HEK293 (cell line): ENCODE data around the gene ZNF860.

ENCODE experiments used
- CTCF ChIA-PET: fragments of 350-600 bp; formaldehyde crosslinking; extraction: SDS; loops from one replicate; lab custom pipeline; 2021; ENCODE audit warnings: antibody characterized with exemption; lab: Yijun Ruan, JAX
- POLR2A ChIA-PET: fragments of 300-600 bp; formaldehyde crosslinking; extraction: SDS; loops from one replicate; lab custom pipeline; 2020; ENCODE audit warnings: antibody characterized with exemption, inconsistent platforms; lab: Yijun Ruan, JAX
- H3K27ac ChIP-seq: fragments of 200-500 bp; sonication (Bioruptor generic); 2 replicates; pipeline ENCODE4 v1.5.1; 2014; ENCODE audit warnings: low read depth, low read length, control low read depth, inconsistent platforms; ENCODE audit errors: extremely low read depth
- H3K36me3 ChIP-seq, 2 experiments: fragments of 200-500 bp in 1 of 2; sonication (Bioruptor generic) in 1 of 2; 1 replicate in 1 of 2; 2 replicates in 1 of 2; pipeline ENCODE4 v1.5.1; 2014 to 2017; ENCODE audit warnings: inconsistent platforms in 2 of 2, low read length in 2 of 2; ENCODE audit not compliant: control insufficient read depth in 2 of 2, insufficient read depth in 1 of 2
- H3K4me1 ChIP-seq: fragments of 200-500 bp; sonication (Bioruptor generic); 2 replicates; pipeline ENCODE4 v1.5.1; 2014; ENCODE audit warnings: mild to moderate bottlenecking, low read length, inconsistent platforms; ENCODE audit not compliant: control insufficient read depth, insufficient read depth
- H3K4me3 ChIP-seq: 2 replicates; pipeline ENCODE4 v1.5.1; 2011; ENCODE audit warnings: low read depth, mild to moderate bottlenecking, control low read depth, low read length, moderate library complexity
- H3K9me3 ChIP-seq: fragments of 200-500 bp; sonication (Bioruptor generic); 2 replicates; pipeline ENCODE4 v1.5.1; 2014; ENCODE audit warnings: low read depth, low read length, inconsistent platforms; ENCODE audit not compliant: control insufficient read depth, insufficient read depth
- MZF1 ChIP-seq: fragments of 450-650 bp; formaldehyde crosslinking; IDR thresholded peaks from 2 replicates; pipeline ENCODE4 v1.5.1; 2017; ENCODE audit warnings: missing biosample characterization, missing genetic modification characterization, borderline replicate concordance
- PRDM1 ChIP-seq: fragments of 450-650 bp; formaldehyde crosslinking; IDR thresholded peaks from 2 replicates; pipeline ENCODE4; 2016; ENCODE audit warnings: missing biosample characterization, missing genetic modification characterization
- SCRT1 ChIP-seq: fragments of 450-650 bp; formaldehyde crosslinking; IDR thresholded peaks from 2 replicates; pipeline ENCODE4 v1.5.1; 2016; ENCODE audit warnings: missing biosample characterization, missing genetic modification characterization, borderline replicate concordance
- YY1 ChIP-seq: fragments of 450-650 bp; formaldehyde crosslinking; IDR thresholded peaks from 2 replicates; pipeline ENCODE4 v1.5.1; 2018; ENCODE audit warnings: missing biosample characterization, missing genetic modification characterization
- ZNF174 ChIP-seq: fragments of 450-650 bp; formaldehyde crosslinking; IDR thresholded peaks from 2 replicates; pipeline ENCODE4 v1.5.0; 2017; ENCODE audit warnings: missing biosample characterization, mild to moderate bottlenecking, missing genetic modification characterization
- ZNF23 ChIP-seq: fragments of 450-650 bp; formaldehyde crosslinking; IDR thresholded peaks from 2 replicates; pipeline ENCODE4 v1.5.1; 2016; ENCODE audit warnings: missing biosample characterization, missing genetic modification characterization, borderline replicate concordance
- ZNF394 ChIP-seq: fragments of 450-650 bp; formaldehyde crosslinking; IDR thresholded peaks from 2 replicates; pipeline ENCODE4 v1.5.1; 2016; ENCODE audit warnings: missing biosample characterization, missing genetic modification characterization, mild to moderate bottlenecking, moderate library complexity, borderline replicate concordance
- ZNF621 ChIP-seq: fragments of 450-650 bp; formaldehyde crosslinking; IDR thresholded peaks from 2 replicates; pipeline ENCODE4 v1.5.1; 2017; ENCODE audit warnings: missing biosample characterization, missing genetic modification characterization
- ZNF664 ChIP-seq: fragments of 450-650 bp; formaldehyde crosslinking; IDR thresholded peaks from 2 replicates; pipeline ENCODE4 v1.5.1; 2016; ENCODE audit warnings: missing biosample characterization, missing genetic modification characterization
- ZNF670 ChIP-seq: fragments of 450-650 bp; formaldehyde crosslinking; IDR thresholded peaks from 2 replicates; pipeline ENCODE4 v1.5.1; 2016; ENCODE audit warnings: missing biosample characterization, missing genetic modification characterization, low read depth
- TF ChIP-seq, protein P1 (sequence below): fragments of 450-650 bp; formaldehyde crosslinking; IDR thresholded peaks from 2 replicates; pipeline ENCODE4 v1.5.1; 2016; ENCODE audit warnings: missing biosample characterization, missing genetic modification characterization

ZNF860 gene

DNA sequence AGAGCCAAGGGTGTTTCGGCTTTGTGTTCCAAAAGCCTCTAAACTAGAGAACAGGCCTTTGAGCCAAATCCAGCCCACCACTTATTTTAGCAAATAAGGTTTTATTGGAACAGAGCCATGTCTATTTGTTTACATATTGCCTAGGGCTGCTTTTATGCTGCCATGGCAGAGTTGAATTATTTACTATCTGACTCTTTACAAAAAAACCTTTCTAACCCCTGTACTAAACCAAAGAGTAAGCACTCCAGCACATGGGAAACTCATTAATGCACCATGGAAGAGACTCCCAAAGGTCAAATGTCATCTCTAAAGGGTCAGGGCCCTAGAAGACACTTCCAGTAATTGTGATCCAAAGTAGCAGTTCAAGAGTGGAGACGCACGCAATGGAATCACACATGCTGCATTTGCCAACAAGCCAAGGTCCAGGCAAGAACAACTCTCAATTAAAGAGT lies 22.8 kb upstream of the ZNF860 start:
- Histone ChIP-seq H3K27ac (no peak overlapping the region), H3K36me3 (no peaks in the 10 kb centered on the region), H3K4me3 (no peak overlapping the region), H3K9me3 (no peaks in the 10 kb centered on the region), H3K4me1 (peaks cover 14% of the 10 kb centered on the region)
- CTCF ChIA-PET = no interaction called here
- POLR2A ChIA-PET = no interaction called here
- TF ChIP-seq MZF1 (tag by site-specific recombination) = no peak

- CTCF ChIA-PET = no interaction called here
- H3K4me1 ChIP-seq = peaks cover 14% of the 10 kb centered on the region
- POLR2A ChIA-PET = no interaction called here
Observed at GRCh38 chr3:31959251-31959650, 22.3 kb upstream of the ZNF860 start.

DNA sequence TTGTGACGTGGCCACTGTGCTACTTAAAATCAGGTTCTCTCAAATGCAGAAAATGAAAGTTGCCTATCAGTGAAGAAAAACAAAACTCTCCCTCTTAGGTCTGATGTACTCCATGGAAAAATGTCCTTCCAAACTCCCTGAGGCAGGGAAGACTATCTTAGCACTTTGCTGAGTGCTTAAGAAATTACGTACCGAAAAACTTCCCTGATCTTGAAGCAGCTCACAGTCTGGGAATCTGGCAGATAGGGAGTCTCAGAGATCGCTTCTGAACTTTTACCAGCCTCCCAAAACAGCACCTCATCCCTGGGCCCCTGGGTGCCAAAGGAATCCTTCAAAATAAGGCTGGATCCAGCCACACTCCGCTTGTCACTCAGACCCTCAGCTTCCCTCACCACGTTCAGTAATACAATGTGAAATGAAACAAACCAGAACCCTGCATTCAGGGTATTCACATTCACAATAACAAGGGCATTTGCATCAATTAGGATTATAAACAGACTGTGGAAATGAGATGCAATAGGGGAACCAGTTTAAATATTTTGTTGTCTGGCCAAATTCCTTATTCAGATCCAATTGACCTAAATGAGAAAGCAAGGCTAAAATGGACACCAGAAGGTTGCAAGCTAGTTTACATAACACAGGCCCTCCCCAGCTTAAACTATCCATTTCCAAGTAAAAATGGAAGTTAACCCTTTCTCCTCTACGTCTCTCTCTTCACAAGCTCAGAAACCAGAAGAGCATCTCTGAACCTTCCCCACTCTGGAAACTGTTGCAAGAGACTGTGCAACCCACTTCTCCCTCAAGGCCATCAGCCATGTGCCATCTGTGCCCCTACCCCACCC lies 21.4 kb upstream of the ZNF860 start:
- CTCF ChIA-PET = interaction anchor here (0.6 to 1.2 kb wide), 3 partner anchors 59 to 604 kb away, joined by 3 to 4 read pairs (median 4); no protein-coding TSS in a partner anchor
- POLR2A ChIA-PET = no interaction called here
- Histone ChIP-seq H3K9me3 (no peaks in the 10 kb centered on the region), H3K36me3 (no peaks in the 10 kb centered on the region), H3K27ac (no peak overlapping the region), H3K4me3 (no peak overlapping the region), H3K4me1 (peaks cover 14% of the 10 kb centered on the region)
- TF ChIP-seq PRDM1 (0 out of 2 replicates have a peak, but pooled peaks have one; percentile 40), ZNF394 (no peak), ZNF621 (tag by site-specific recombination) (no peak)

More at GRCh38 chr3:31959251-31959650, 22.3 kb upstream of the ZNF860 start:
- H3K9me3 ChIP-seq = no peaks in the 10 kb centered on the region
- no peak overlapping the region for H3K27ac ChIP-seq
- no peaks in the 10 kb centered on the region for H3K36me3 ChIP-seq
- TF ChIP-seq SCRT1 (no peak), ZNF23 (no peak), ZNF174 (tag by site-specific recombination) (no peak)
- no peak overlapping the region for H3K4me3 ChIP-seq

- no peaks in the 10 kb centered on the region for H3K9me3 ChIP-seq
- POLR2A ChIA-PET = no interaction called here
- no peak overlapping the region for H3K27ac ChIP-seq
- CTCF ChIA-PET = interaction anchor here (0.6 to 1.2 kb wide), 3 partner anchors 58 to 603 kb away, joined by 3 to 4 read pairs (median 4); no protein-coding TSS in a partner anchor
- H3K36me3 ChIP-seq = no peaks in the 10 kb centered on the region
- no peak overlapping the region for H3K4me3 ChIP-seq
- H3K4me1 ChIP-seq = peaks cover 14% of the 10 kb centered on the region
- no peak for TF ChIP-seq ZNF664 (tag by site-specific recombination)
- TF ChIP-seq, protein P1, sequence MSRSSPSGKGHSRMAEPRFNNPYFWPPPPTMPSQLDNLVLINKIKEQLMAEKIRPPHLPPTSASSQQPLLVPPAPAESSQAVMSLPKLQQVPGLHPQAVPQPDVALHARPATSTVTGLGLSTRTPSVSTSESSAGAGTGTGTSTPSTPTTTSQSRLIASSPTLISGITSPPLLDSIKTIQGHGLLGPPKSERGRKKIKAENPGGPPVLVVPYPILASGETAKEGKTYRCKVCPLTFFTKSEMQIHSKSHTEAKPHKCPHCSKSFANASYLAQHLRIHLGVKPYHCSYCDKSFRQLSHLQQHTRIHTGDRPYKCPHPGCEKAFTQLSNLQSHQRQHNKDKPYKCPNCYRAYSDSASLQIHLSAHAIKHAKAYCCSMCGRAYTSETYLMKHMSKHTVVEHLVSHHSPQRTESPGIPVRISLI (tag by site-specific recombination) = 0 out of 2 replicates have a peak, but pooled peaks have one; percentile 32
Observed at GRCh38 chr3:31960793-31961431, 20.6 kb upstream of the ZNF860 start.

GRCh38 chr3:31962801-31963205 lies 18.7 kb upstream of the ZNF860 start:
- no peak overlapping the region for H3K27ac ChIP-seq
- H3K36me3 ChIP-seq = no peaks in the 10 kb centered on the region
- H3K4me1 ChIP-seq = peaks cover 14% of the 10 kb centered on the region
- no peak for TF ChIP-seq YY1
- no peak for TF ChIP-seq ZNF670 (tag by site-specific recombination)
- TF ChIP-seq, all 188 proteins: peak for 0
- Histone ChIP-seq H3K4me3 (no peak overlapping the region), H3K9me3 (no peaks in the 10 kb centered on the region)
- CTCF ChIA-PET = no interaction called here
- POLR2A ChIA-PET = no interaction called here
